ENCODE results near the gene NPM1. TPM values are rescaled to one million over a fixed set of nuclear protein-coding genes. Genes with fewer than 3 reads are reported as not detected.

NPM1 gene
- total and polyA plus RNA-seq, 4 donors: 133 to 959 (median 363) TPM

DNA sequence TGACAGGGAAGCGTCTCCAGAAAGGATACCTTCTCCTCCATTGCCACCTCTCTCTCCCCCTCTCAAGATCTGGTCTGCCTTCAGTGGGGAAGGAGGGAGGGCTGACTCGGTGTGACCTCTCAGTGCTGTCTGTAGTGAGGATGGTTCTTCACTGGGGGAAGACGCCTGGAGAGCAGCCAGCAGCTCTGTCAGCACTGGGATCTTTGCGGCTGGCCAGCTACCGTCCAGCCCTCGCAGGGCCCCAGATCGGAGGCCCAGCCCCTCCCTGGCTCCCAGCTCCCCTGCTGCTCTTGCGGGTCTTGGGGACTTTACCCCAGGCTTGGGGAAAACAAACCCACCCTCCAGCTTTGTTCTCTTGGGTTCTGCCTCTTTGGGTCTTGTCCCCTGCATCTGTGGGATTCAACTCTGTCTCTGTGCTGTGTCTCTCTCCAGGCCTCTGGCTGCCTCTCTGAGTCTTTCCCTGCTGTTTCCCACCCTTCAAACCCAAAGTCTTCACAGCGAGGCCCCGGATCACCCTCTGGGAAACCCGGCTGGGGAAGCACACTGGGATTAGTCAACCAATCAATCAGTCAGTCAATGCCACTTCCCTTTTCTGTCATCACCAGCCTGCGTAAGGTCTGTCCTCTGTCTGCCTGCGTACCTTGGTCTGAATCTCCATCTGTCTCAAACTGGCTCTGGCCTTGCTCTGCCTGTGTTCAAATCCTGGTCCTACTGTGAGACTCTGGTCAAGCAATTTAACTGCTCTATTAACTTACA lies 54.8 kb downstream of the NPM1 start:
- 74% methylated on average over 13 of the region's 13 CpGs for WGBS
- TF ChIP-seq HNF4A (conservative IDR thresholded peaks at IDR 0.05): no peak
- no peak for TF ChIP-seq ATF3 (IDR thresholded peaks at IDR 0.05)
- no peak for TF ChIP-seq NR2F2 (IDR thresholded peaks at IDR 0.05)
- no peak for TF ChIP-seq HNF4G (IDR thresholded peaks at IDR 0.05)
- TF ChIP-seq, protein P1, sequence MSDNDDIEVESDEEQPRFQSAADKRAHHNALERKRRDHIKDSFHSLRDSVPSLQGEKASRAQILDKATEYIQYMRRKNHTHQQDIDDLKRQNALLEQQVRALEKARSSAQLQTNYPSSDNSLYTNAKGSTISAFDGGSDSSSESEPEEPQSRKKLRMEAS (IDR thresholded peaks at IDR 0.05): no peak

DNA sequence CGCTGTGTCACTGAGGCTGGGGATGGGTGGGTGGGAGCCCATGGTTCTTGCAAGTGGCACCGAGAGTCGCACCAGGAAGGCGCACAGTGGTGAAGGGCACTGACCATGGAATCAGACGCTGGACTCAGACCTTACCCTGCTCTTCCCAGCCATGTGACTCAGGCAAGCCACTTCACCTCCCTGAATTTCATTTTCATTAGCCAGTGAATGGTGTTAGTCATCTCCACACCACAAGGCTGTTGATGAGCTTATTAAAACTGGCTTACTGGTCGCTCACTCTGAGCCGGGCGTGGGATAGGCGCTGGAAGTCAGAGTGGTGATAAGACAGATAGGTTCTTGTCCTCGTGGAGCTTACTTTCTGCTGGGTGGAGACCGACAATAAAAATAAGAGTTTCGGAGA lies 56.9 kb downstream of the NPM1 start:
- H3K27me3 ChIP-seq (ENCODE audit: control insufficient read depth in 4 of 4, insufficient read depth in 4 of 4, low read length in 3 of 4): peaks cover 0 to 2% (median 0%) of the 10 kb centered on the region in 4 donors
- no peaks in the 10 kb centered on the region for H3K9me3 ChIP-seq (ENCODE audit: control insufficient read depth in 4 of 4, low read length in 3 of 4)
- no peak overlapping the region for H3K27ac ChIP-seq (ENCODE audit: low read depth in 1 of 2, low read length in 2 of 2)
- H3K36me3 ChIP-seq (ENCODE audit: control insufficient read depth in 4 of 4, insufficient read depth in 3 of 4, low read depth in 1 of 4, low read length in 3 of 4): no peaks in the 10 kb centered on the region
- H3K4me1 ChIP-seq (ENCODE audit: control insufficient read depth in 4 of 4, insufficient read depth in 4 of 4, low read length in 3 of 4): no peaks in the 10 kb centered on the region
- TF ChIP-seq GABPA (IDR thresholded peaks at IDR 0.05 in 1 of 2, conservative IDR thresholded peaks at IDR 0.05 in 1 of 2) (no peak), RXRA (IDR thresholded peaks at IDR 0.05) (no peak), ATF3 (IDR thresholded peaks at IDR 0.05) (no peak), YY1 (IDR thresholded peaks at IDR 0.05) (no peak), SP1 (IDR thresholded peaks at IDR 0.05) (no peak), ZBTB33 (IDR thresholded peaks at IDR 0.05) (no peak), FOXA1 (IDR thresholded peaks at IDR 0.05) (no peak), NR2F2 (IDR thresholded peaks at IDR 0.05) (no peak), HNF4A (conservative IDR thresholded peaks at IDR 0.05) (no peak), CTCF (IDR thresholded peaks at IDR 0.05; ENCODE audit: low read depth, low read length, missing input control) (no peak), EGR1 (IDR thresholded peaks at IDR 0.05; ENCODE audit: low read depth in 2 of 2) (no peak), RAD21 (IDR thresholded peaks at IDR 0.05) (no peak)
- TF ChIP-seq, protein P1 (IDR thresholded peaks at IDR 0.05): no peak
- TF ChIP-seq, protein P2, sequence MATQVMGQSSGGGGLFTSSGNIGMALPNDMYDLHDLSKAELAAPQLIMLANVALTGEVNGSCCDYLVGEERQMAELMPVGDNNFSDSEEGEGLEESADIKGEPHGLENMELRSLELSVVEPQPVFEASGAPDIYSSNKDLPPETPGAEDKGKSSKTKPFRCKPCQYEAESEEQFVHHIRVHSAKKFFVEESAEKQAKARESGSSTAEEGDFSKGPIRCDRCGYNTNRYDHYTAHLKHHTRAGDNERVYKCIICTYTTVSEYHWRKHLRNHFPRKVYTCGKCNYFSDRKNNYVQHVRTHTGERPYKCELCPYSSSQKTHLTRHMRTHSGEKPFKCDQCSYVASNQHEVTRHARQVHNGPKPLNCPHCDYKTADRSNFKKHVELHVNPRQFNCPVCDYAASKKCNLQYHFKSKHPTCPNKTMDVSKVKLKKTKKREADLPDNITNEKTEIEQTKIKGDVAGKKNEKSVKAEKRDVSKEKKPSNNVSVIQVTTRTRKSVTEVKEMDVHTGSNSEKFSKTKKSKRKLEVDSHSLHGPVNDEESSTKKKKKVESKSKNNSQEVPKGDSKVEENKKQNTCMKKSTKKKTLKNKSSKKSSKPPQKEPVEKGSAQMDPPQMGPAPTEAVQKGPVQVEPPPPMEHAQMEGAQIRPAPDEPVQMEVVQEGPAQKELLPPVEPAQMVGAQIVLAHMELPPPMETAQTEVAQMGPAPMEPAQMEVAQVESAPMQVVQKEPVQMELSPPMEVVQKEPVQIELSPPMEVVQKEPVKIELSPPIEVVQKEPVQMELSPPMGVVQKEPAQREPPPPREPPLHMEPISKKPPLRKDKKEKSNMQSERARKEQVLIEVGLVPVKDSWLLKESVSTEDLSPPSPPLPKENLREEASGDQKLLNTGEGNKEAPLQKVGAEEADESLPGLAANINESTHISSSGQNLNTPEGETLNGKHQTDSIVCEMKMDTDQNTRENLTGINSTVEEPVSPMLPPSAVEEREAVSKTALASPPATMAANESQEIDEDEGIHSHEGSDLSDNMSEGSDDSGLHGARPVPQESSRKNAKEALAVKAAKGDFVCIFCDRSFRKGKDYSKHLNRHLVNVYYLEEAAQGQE (IDR thresholded peaks at IDR 0.05): no peak
- WGBS: 94% methylated on average over 12 of the region's 12 CpGs
- no peak for DNase-seq (ENCODE audit: low spot score)
- H3K9ac ChIP-seq (ENCODE audit: low read depth in 1 of 2, low read length in 2 of 2): no peak overlapping the region
- no peak overlapping the region for H3K4me3 ChIP-seq (ENCODE audit: low read depth in 1 of 3, low read length in 3 of 3)

More for the DNA sequence above, 54.8 kb downstream of the NPM1 start:
- Histone ChIP-seq H3K27ac (ENCODE audit: low read depth in 1 of 2, low read length in 2 of 2) (no peak overlapping the region), H3K9ac (ENCODE audit: low read depth in 1 of 2, low read length in 2 of 2) (no peak overlapping the region), H3K36me3 (ENCODE audit: control insufficient read depth in 4 of 4, insufficient read depth in 3 of 4, low read depth in 1 of 4, low read length in 3 of 4) (no peaks in the 10 kb centered on the region), H3K27me3 (ENCODE audit: control insufficient read depth in 4 of 4, insufficient read depth in 4 of 4, low read length in 3 of 4) (peaks cover 0 to 2% (median 0%) of the 10 kb centered on the region in 4 donors), H3K4me1 (ENCODE audit: control insufficient read depth in 4 of 4, insufficient read depth in 4 of 4, low read length in 3 of 4) (no peaks in the 10 kb centered on the region), H3K4me3 (ENCODE audit: low read depth in 1 of 3, low read length in 3 of 3) (no peak overlapping the region), H3K9me3 (ENCODE audit: control insufficient read depth in 4 of 4, low read length in 3 of 4) (no peaks in the 10 kb centered on the region)
- DNase-seq (ENCODE audit: low spot score): no peak

Measured in liver (tissue), 9 donors.